22Rv1 (cell line): ENCODE results near the gene CD46.
"Not testable (repeated sequence)": the region's sequence is repeated elsewhere in the genome, so short reads cannot be mapped to it uniquely, and the experiment has no call there.

Experiments
- H3K27ac ChIP-seq: fragments of 450-650 bp; 2 replicates; pipeline ENCODE4 v1.5.1; 2017
- ZFX ChIP-seq: fragments of 450-650 bp; IDR thresholded peaks from 2 replicates; pipeline ENCODE4 v1.6.1; 2017; ENCODE audit warnings: antibody characterized with exemption, borderline replicate concordance
- TF ChIP-seq, protein P1 (sequence below): fragments of 450-650 bp; IDR thresholded peaks from 2 replicates; pipeline ENCODE4 v1.5.1; 2017; ENCODE audit warnings: mild to moderate bottlenecking

Gene CD46

DNA sequence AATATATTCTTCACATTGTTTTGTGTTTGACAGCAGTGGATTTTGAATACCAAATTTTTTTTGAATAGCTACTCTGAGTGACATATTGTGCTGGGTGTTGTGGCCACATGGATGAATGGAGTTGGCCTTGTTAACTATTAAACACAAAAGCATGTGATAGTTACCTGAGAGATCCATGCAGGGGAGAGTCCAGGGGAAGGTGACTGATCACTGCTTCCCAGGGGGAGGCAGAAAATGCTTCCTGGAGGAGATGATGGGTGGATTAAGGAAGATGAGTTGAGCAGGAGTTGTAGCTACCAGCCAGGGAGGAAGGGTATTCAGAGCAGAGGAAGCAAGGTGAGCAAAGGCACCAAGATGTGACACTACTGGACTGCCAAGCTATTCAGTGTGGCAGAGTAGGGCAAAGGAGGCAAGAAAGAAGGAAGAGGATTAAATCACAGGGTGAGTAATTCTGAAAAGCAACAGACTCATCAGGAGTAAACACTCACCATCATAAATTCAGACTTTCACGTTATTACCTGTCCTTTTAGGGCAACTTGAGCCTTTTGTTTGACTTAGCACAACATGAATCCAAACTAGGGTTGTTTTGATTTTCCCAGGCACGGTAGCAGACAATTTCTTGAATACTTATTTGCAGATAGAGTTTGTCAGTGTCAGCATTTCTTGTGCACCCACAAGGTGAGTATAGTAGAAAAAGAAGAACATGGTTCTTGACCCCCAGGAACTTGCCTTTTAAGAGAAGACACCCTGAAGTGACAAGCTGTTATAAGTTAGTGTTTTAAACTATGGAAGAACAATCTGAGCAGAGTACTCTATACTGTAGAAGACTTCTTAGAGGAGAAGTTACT, 4.2 kb downstream of the CD46 start:
- no peak for TF ChIP-seq ZFX
- TF ChIP-seq, protein P1, sequence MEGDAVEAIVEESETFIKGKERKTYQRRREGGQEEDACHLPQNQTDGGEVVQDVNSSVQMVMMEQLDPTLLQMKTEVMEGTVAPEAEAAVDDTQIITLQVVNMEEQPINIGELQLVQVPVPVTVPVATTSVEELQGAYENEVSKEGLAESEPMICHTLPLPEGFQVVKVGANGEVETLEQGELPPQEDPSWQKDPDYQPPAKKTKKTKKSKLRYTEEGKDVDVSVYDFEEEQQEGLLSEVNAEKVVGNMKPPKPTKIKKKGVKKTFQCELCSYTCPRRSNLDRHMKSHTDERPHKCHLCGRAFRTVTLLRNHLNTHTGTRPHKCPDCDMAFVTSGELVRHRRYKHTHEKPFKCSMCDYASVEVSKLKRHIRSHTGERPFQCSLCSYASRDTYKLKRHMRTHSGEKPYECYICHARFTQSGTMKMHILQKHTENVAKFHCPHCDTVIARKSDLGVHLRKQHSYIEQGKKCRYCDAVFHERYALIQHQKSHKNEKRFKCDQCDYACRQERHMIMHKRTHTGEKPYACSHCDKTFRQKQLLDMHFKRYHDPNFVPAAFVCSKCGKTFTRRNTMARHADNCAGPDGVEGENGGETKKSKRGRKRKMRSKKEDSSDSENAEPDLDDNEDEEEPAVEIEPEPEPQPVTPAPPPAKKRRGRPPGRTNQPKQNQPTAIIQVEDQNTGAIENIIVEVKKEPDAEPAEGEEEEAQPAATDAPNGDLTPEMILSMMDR, result no peak
- H3K27ac ChIP-seq, result peak overlapping the region; percentile 99

DNA sequence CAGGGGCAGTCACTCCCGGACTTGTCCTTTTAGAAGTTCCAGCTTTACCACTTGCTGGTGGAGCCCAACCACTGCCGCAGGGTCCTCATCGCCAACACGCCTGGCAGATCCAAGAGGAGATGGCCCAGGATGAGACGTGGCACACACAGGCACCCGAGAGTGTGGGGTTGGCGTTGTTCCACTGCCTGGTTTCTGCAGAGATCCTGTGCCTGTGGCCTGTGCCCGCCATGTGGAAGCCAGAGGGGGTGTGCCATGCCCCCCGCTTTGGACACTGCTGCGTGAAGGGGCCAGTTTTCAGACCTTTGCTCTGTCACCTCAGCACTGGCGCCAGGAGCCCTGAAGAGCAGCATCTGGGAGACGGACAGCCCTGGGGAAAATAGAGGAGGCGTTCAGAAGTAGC, 10.8 kb downstream of the CD46 start:
- TF ChIP-seq ZFX, result no peak
- TF ChIP-seq, protein P1, result no peak
- H3K27ac ChIP-seq, result no peak overlapping the region

DNA sequence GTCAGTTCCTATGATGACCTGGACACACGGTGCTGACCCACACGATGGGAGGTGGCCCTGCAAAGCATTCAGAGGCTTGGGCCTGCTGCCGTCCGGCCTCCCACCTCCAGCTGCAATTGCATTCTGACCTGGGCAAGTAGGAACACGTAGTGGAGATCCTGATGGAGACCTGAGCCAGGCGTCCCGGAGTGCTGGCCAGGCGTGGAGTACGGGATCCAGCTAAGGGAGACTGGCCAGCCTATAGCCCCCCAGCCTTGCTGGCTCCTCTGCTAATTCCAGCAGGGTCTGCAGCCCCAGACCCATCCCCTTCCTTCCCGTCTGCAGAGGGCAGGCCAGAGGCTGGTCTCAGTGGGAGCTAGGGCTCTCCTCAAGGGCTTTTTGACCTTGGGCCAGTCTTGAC, 11.2 kb downstream of the CD46 start:
- no peak for TF ChIP-seq ZFX
- TF ChIP-seq, protein P1, result no peak

DNA sequence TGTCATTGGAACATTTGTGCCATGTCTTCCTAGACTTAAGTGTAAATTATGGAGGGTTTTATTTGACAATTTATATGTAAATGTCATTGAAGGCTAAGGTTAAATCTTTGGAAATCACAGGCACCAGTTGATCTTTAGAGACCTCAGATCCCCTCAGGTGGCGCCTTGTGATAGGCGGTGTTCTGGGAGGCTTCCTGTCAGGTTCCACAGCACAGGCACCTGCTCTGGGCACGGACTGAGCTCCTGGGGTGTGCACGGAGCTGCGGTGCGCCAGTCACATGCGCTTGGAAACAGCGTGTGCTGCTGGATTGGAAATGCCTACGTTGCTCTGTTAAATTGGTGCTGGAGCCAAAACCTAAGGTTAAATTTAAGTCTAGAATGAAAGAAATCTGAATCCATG, 12.1 kb downstream of the CD46 start:
- no peak overlapping the region for H3K27ac ChIP-seq
- no peak for TF ChIP-seq ZFX
- TF ChIP-seq, protein P1, result no peak

More for the DNA sequence above, 11.2 kb downstream of the CD46 start:
- no peak overlapping the region for H3K27ac ChIP-seq

DNA sequence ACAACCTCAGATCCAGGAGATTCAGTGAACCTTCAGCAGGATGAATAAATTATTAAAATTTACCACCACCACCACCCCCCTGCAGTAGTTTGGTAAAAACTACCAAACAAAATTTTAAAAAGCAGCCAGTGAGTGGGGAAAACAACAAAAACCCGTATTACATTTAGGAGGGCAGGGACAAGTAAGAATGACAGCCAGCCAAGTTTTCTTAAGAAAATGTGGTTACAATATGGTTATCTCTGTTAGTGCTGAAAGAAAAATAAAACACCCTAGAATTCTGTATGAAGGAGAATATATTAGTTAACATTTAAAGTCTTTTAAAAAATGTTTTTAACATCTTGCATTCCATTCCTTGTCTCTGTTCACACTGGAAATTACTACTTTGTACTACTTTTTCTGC, 14.7 kb downstream of the CD46 start:
- TF ChIP-seq, protein P1, result no peak
- TF ChIP-seq ZFX, result no peak

DNA sequence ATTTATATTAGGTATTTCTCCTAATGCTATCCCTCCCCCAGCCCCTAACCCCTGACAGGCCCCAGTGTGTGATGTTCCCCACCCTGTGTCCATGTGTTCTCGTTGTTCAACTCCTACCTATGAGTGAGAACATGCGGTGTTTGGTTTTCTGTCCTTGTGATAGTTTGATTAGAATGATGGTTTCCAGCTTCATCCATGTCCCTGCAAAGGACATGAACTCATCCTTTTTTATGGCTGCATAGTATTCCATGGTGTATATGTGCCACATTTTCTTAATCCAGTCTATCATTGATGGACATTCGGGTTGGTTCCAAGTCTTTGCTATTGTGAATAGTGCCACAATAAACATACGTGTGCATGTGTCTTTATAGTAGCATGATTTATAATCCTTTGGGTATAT, 18.7 kb downstream of the CD46 start:
- not testable (repeated sequence) for H3K27ac ChIP-seq

More for the DNA sequence above, 14.7 kb downstream of the CD46 start:
- no peak overlapping the region for H3K27ac ChIP-seq

DNA sequence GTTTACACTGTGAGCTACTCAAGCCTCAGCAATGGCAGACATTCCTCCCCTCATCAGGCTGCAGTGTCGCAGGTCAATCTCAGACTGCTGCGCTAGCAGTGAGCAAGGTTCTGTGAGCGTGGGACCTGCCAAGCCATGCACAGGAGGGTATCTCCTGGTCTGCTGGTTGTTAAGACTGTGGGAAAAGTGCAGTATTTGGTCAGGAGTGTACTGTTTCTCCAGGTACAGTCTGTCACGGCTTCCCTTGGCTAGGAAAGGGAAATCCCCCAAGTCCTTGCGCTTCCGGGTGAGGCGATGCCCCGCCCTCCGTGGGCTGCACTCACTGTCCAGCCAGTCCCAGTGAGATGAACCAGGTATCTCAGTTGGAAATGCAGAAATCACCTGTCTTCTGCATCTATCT, 24.2 kb downstream of the CD46 start:
- not testable (repeated sequence) for H3K27ac ChIP-seq

DNA sequence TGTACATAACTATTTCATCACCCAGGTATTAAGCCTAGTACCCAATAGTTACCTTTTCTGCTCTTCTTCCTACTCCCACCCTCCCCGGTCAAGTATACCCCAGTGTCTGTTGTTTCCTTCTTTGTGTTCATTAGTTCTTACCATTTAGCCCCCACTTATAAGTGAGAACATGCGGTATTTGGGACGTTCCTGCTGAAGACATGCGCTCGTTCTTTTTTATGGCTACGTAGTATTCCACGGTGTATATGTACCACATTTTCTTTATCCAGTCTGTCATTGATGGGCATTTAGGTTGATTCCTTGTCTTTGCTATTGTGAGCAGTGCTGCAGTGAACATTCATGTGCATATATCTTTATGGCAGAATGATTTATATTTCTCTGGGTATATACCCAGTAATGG, 25.6 kb downstream of the CD46 start:
- H3K27ac ChIP-seq, result not testable (repeated sequence)

DNA sequence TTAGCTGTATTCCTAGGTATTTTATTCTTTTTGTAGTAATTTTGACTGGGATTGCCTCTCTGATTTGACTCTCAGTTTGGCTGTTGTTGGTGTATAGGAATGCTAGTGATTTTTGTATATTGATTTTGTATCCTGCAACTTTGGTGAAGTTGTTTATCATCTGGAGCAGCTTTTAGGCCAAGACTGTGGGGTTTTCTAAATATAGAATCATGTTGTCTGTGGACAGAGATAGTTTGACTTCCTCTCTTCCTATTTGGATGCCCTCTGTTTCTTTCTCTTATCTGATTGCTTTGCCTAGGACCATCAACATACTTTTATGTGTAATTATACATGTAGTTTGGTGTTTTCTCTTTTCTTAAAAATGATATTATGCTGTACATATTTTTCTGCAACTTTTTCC, 27.2 kb downstream of the CD46 start:
- TF ChIP-seq, protein P1, result no peak
- TF ChIP-seq ZFX, result no peak
- no peak overlapping the region for H3K27ac ChIP-seq
